GM18526 (cell line): Measurements from ENCODE around the gene ZC3H18.

ENCODE experiments used
- POLR2A ChIP-seq: IDR thresholded peaks from 3 replicates; pipeline ENCODE4 v1.6.1; 2011; ENCODE audit not compliant: insufficient read length; ENCODE audit errors: extremely low read depth

The ZC3H18 gene

DNA sequence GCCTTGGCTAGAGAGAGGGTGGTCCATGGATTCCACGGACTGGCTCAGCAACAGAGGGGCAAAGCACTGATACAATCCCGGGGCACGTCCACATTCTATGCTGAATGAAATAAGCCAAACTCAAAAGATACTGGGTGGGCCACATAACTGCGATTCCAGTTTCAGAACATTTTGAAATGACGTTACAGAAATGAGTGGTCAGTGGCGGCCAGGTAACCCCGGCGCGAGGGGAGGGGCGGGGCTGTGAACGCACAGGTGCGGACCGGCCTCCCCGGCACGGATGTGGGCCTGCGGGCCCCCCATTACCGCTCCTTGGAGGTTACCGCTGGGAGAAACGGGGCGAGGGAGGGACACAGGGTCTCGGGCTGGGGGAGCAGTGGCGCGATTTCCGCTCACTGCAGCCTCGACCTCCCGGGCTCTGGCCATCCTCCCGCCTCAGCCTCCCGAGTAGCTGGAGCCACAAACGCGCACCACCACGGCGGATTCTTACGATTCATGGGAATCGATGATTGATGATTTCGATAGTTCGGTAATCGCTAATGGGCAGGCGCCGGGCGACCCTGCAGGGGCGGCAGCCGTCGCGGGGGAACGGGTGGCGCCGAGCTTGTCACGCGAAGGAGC is 92.1 kb downstream of the ZC3H18 start:
- no peak for TF ChIP-seq POLR2A

DNA sequence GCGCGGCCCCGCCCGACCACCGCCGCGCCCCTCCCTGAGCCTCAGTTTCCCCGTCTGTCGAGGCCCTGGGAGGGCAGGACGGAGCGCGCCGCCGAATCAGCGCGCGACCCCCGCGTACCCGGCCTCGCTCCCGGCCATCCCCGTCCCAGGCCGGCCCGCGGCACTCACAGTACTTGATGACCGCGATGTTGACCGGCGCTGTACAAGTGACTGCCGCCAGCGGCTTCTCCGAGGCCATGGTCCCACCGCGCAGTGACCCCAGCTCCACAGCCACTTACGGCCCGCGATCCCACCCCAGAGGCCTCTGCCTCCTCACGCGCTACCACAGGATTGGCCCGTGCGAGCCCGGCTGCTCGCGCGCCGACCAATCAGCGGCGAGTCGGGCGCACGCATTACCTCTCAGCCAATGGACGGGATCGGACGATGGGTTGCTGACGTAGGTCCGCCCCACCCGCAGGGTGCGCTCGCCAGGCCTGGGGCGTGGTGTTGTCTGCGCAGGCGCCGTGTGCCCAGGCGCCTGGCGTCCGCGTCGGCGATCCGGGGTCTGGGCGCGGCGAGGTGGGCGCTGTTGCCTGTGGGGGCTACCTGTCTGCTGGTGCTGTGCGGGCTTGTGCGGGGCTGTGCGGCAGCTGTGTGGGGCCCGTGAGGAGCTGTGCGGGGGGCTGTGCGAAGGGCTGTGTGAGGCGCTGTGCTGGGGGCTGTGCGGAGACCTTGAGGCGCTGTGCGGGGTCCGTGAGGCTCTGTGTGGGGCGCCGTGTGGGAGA is 92.8 kb downstream of the ZC3H18 start, which contains the start of gene MVD:
TSS of gene MVD (minus strand) at position 249 of the 764 bp plus-strand sequence. CDS start at position 238, 11 bp downstream.
- peak; percentile 92 for TF ChIP-seq POLR2A

DNA sequence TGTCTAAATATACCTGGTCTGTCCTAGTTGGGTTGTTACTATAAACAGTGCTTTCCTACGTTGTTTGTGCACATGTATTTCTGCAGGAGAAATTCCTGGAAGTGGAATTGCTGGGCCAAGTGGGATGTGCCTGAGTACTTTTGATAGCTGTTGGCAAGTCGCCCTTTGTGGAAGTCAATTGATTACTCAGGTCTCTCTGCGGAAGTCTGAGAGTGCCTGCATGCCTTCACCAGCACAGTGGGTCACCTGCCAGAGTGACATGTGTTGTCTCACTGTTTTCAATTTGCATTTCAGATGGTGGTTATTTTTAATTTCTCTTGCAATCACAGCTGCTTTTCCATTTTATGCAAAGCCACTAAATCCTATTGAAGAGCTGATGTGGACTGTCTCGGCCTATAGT is 94.9 kb downstream of the ZC3H18 start:
- no peak for TF ChIP-seq POLR2A

DNA sequence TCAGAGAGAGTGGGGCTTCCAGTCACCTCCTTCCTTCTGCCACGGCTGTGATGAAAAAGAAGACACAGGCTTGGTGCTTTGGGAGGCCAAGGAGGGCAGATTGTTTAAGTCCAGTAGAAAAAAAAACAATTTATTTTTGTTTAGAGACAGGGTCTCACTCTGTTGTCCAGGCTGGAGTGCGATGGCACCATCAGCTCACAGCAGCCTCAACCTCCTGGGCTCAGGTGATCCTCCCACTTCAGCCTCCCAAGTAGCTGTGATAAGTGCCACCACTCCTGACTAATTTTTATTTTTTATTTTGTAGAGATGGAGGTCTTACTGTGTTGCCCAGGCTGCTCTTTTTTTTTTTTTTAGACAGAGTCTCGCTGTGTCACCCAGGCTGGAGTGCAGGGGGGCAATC is 95.4 kb downstream of the ZC3H18 start:
- no peak for TF ChIP-seq POLR2A

DNA sequence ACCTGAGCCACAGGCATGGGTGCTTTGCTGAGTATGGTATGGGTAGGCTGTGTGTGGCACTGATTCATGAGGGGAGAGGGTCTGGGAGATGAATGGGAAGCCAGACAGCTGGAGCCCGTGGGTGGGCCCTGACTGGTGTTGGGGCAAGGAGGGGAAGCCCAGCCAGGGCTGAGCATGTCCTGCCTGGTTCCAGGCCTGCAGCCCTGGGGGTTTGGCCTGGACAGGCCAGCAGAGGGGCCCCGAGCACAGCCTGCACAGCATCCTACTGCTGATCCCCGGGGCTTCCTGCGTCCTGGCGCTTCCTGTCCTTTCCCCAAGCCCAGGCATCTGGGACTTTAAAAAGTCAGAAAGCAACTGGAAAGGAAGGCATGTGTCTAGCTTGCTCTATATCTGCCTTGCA is 97.3 kb downstream of the ZC3H18 start:
- TF ChIP-seq POLR2A, result no peak

DNA sequence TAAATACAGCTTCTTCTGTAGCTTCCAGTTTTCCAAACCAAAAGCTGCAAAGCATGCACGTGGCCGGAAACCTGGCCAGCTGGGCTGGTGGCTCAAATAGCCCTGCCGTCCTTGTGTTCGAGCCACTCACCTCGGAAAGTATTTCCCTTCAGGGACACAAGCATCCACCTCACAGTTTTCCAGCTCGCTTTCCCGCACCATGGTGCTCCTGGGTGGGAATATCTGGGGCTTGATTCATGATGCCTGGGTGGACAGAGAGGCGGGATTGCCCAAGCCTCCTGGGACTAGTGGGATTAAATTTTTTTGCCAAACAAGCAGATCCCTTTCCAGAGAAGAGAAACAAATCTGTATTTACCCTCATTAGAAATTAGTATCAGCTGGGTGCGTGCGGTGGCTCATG is 99.8 kb downstream of the ZC3H18 start:
- TF ChIP-seq POLR2A, result no peak

DNA sequence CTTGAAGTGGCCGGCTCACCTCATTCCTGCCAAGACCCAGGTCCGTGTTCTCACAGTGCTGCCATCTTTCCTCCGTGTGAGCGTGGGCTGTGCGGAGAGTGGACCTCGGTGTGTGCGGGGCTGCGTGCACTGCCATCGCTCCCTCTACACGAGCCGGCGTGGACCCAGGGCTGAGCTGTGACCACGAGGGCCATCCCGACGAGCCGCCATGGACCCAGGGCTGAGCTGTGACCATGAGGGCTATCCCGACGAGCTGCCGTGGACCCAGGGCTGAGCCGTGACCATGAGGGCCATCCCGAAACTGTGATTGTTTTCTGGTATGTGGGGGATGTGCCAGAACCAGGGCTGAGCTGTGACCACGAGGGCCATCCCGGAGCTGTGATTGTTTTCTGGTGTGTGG is 101.6 kb downstream of the ZC3H18 start:
- TF ChIP-seq POLR2A, result no peak

DNA sequence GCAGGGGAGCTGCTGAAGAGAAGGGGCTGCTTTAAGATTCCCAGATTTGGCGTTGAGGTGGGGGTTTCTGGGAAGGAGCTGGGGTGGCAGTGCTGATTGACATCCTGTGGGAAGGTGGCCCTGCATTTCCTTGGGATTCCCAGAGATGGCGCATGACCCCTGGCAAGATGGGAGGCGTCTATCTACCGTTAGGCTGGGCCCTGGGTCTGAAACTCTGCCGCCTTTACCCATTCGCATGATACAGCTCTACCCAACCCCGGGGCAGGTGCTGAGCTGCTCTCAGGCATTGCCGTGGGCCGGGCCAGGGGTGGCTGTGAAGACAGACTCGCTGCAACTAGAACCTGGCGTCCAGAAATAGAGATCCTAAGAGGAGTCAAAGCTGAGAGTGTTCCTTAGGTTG is 102.6 kb downstream of the ZC3H18 start:
- TF ChIP-seq POLR2A, result no peak

DNA sequence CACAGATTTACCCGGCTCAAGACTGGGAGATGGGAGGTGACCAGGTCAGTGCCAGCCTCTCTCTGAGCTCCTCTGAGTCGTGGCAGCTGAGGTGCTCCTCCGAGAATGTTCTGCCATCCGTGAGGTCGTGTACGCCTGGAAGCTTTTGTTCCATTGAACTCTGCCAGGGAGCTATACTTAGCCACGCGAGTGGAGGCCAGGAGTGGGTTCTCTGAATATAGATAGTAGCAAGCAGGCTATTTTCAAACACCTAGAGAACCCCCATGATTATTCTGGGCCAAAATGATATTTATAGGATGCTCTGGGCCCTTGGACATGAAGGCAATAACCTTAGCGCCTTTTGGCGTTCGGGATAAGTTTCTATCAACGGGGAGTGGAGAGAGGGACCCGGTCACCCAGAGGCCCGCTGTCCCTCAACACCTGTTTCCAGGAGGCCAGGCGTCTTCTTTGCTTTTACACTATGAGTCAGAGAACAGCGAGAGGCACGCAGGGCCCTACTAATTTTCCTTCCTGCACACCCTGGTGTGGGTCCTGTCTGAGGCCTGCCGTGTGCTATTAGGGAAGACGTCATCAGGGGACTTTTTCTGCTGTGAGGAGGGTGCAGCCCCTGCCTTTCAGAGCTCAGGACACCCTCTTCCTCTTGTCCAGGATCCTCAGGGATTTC is 103.6 kb downstream of the ZC3H18 start:
- no peak for TF ChIP-seq POLR2A

DNA sequence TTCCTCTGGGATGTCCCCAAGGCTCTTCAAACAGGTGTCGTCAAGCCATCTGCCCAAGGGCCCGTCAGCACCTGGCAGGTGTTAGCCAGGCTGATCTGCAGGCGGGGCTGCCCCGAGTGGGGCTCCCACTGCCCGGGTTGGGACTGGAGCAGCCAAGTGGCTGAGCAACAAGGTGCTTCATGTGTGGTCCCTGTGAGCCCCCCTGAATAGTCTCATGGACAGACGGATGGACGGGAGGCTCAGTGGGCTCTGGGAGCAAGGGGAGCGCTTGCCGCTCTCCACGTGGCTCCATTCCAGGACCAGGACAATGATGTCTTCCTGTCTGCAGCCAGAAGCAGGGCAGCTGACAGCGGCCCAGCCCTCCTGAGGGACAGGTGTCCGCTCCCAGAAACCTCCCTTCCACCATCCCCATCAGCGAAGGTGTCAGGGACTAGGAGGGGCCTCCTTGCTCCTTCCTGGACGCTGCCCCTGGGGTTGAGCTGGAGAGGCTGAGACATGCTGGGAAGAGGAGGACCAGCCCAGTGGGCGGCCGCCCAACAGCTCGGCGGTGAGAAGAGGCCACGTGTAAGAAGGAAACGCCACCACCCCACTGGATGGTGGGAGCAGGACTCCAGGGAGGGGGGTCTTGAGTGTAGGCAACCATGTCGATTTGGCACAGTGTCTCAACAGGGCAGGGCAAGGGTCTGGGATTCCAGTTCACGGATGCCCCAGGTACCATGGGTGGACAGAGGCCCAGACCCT is 106.5 kb downstream of the ZC3H18 start:
- TF ChIP-seq POLR2A, result no peak

DNA sequence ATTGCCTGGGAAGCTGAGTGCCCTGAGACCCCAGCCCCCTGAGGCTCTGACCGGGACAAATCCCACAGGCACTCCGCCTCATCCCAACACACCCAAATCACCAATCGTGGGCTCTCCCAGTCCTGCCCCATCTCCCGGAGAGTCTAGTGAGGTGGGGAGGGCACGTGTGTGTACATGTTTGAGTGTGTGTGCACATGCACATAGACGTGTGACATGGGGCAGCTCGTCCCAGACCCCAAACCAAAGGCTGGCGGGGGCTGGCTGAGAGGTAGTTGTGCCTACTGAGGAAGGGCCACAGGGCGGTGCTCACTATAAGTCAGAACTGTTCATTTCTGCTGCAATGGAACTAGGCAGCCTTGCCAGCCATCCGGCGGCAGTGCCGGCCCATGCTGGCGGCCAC is 107.5 kb downstream of the ZC3H18 start:
- TF ChIP-seq POLR2A, result no peak

DNA sequence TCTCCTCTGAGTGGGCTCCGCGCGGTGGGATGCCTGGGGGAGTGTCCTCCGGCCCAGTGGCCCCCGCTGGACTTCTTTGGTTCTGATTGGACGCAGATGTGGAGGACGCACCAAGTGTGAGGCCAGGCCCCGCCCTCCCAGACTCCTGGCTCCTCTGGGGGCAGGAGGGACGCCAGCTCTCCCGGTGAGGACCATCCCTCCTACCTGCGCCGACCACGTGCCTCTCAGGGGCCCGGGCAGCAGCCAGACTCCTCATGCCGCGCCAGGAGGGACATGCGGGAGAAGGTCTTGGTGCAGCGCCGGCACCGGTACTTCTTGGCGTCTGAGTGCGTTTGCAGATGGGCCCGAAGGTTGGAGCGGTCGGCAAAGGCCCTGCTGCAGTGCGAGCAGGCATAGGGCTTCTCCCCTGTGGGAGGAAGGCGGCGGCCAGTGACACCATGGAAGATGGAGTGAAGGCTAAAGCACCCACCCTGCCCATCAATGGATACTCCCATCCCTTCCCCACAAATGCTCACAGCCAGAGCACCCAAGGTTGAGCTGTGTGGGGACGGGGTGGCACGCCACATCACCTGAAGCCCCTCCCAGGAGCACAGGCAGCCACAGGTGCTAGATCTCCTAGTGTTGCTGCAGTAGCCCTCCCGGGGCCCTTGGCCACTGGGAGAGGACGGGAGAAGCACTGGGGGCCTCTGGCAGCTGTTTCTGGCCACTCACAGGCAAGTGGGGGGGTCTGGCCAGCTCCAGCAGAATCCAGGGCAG is 108.2 kb downstream of the ZC3H18 start:
- no peak for TF ChIP-seq POLR2A

DNA sequence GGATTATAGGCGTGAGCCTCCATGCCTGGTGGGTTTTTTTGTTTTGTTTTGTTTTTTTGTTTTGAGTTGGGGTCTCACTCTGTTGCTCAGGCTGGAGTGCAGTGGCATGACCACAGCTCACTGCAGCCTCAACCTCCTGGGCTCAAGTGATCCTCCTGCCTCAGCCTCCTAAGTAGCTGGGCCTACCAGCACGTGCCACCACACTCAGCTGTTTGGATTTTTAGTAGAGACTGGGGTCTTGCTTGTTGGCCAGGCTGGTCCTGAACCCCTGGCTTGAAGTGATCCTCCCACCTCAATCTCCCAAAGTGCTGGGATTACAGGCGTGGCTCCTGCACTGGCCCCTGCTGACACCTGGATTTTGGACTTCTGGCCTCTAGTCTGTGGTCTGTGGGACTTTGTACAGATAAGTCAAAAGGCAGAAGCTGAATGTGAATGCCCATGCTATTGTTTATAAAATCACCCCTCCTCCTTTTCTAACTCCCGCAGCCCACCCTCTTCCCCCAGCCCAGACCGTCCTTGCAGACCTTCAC is 110.4 kb downstream of the ZC3H18 start:
- no peak for TF ChIP-seq POLR2A

DNA sequence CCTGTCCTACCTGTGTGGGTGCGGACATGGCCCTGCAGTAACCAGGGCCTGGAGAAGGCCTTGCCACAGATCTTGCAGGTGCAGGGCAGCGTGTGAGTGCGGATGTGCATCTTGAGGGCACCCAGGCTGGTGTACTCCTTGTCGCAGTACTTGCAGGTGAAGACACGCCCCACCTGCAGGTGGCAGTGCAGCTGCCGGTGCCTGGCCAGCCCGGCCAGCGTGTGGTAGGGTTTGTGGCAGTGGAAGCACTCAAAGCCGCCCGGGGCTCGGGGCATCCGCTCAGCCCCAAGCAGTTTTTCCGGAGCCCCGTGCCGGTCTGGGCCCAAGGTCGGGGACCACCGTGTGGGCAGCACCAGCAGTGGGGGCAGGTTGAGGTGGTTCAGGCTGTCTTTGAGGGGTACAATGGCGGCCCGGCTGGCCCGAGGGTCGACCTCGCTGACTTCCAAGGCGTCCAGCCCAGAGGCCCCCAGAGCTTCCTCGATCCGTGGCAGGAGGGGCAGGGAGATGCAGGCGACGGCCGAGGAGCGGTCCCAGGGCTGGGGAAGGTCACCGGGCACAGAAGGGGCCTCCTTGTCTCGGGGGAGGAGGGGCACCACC is 111.0 kb downstream of the ZC3H18 start:
- TF ChIP-seq POLR2A, result no peak
